Right hindlimb (tissue), 1 donor: ENCODE data around the gene COPG2.

Source experiments
- DNase-seq: peaks from one replicate; pipeline ENCODE4 v3.0.0-alpha.2; 2018

Gene COPG2

GRCh38 chr7:130491841-130492522 is 176.6 kb downstream of the COPG2 start, which contains the start of gene MEST:
TSS of gene MEST (plus strand) at chr7:130492085. CDS start at chr7:130492314, 229 bp downstream.
- peak; percentile 89 for DNase-seq

GRCh38 chr7:130490888-130491804 is 177.4 kb downstream of the COPG2 start:
- peak; percentile 78 for DNase-seq

GRCh38 chr7:130490311-130490791 is 178.2 kb downstream of the COPG2 start:
- DNase-seq, result peak; percentile 68

- peak; percentile 65 for DNase-seq
Observed at GRCh38 chr7:130489140-130489983, 179.2 kb downstream of the COPG2 start.

GRCh38 chr7:130488392-130489139 is 180.0 kb downstream of the COPG2 start:
- DNase-seq, result no peak

GRCh38 chr7:130486954-130487436 is 181.6 kb downstream of the COPG2 start:
- DNase-seq, result no peak

GRCh38 chr7:130486114-130486953 is 182.2 kb downstream of the COPG2 start:
- DNase-seq, result peak; percentile 43

- no peak for DNase-seq
Observed at GRCh38 chr7:130485734-130486113, 182.8 kb downstream of the COPG2 start.

GRCh38 chr7:130483031-130483430 is 185.5 kb downstream of the COPG2 start:
- DNase-seq, result no peak

GRCh38 chr7:130481898-130482297 is 186.7 kb downstream of the COPG2 start:
- DNase-seq, result peak; percentile 63

- no peak for DNase-seq
Observed at GRCh38 chr7:130479716-130480400, 188.7 kb downstream of the COPG2 start.

GRCh38 chr7:130478991-130479390 is 189.6 kb downstream of the COPG2 start:
- no peak for DNase-seq

- DNase-seq, result peak; percentile 80
Observed at GRCh38 chr7:130476297-130477150, 192.0 kb downstream of the COPG2 start.

- DNase-seq, result no peak
Observed at GRCh38 chr7:130475776-130476175, 192.8 kb downstream of the COPG2 start.

- DNase-seq, result no peak
Observed at GRCh38 chr7:130473876-130474275, 194.7 kb downstream of the COPG2 start.

- DNase-seq, result no peak
Observed at GRCh38 chr7:130473289-130473688, 195.3 kb downstream of the COPG2 start.

GRCh38 chr7:130471974-130472373 is 196.6 kb downstream of the COPG2 start:
- DNase-seq, result no peak

GRCh38 chr7:130468612-130469011 is 199.9 kb downstream of the COPG2 start:
- DNase-seq, result no peak
